A549 (cell line): Measurements from ENCODE around the gene CD2BP2. TPM values are rescaled to one million over a fixed set of nuclear protein-coding genes. Genes with fewer than 3 reads are reported as not detected.

Experiments used
- ATAC-seq, 2 experiments: fragments of 200-7000 bp in 1 of 2; fragments of >200 bp in 1 of 2; cut with Nextera tagmentation in 1 of 2; cut with Tn5 transposase in 1 of 2; 3 replicates each; pipeline versions ENCODE4 v1.8.0 to v1.9.1; 2018 to 2020; ENCODE audit warnings: mild to moderate bottlenecking in 1 of 2, moderate library complexity in 1 of 2
- CTCF ChIA-PET: fragments of 300-600 bp; sonication (Branson Sonifier 250); formaldehyde crosslinking; extraction: SDS; loops from one replicate; lab custom pipeline; 2021; ENCODE audit warnings: antibody characterized with exemption, inconsistent platforms; lab: Yijun Ruan, JAX
- POLR2A ChIA-PET: fragments of 350-600 bp; formaldehyde crosslinking; extraction: SDS; loops from one replicate; lab custom pipeline; 2021; ENCODE audit warnings: antibody characterized with exemption, inconsistent platforms; lab: Yijun Ruan, JAX
- DNase-seq, 2 experiments: peaks; one replicate each; pipeline versions ENCODE4 v3.0.0 to v3.0.0-alpha.2; 2011 to 2016; ENCODE audit warnings: low read depth in 1 of 2, low spot score in 1 of 2
- FAIRE-seq: peaks from 2 replicates; lab custom pipeline; 2011; peaks lifted over from hg19 to GRCh38; lab: Jason Lieb, UNC
- H3K27ac ChIP-seq, 2 experiments: fragments of >200 bp; sonication (Bioruptor Twin); formaldehyde crosslinking; 3 replicates each; pipeline ENCODE4 v1.5.1; 2016 to 2017
- H3K4me1 ChIP-seq: fragments of >200 bp; sonication (Bioruptor Twin); formaldehyde crosslinking; 3 replicates; pipeline ENCODE4 v1.6.1; 2016
- H3K4me2 ChIP-seq: fragments of >200 bp; sonication (Bioruptor Twin); formaldehyde crosslinking; 3 replicates; pipeline ENCODE4 v1.6.1; 2016
- H3K4me3 ChIP-seq: fragments of >200 bp; sonication (Bioruptor Twin); formaldehyde crosslinking; 3 replicates; pipeline ENCODE4 v1.5.1; 2016
- H3K9me3 ChIP-seq: fragments of >200 bp; sonication (Bioruptor Twin); formaldehyde crosslinking; 3 replicates; pipeline ENCODE4 v1.6.1; 2016
- CBX2 ChIP-seq: fragments of 200-600 bp; sonication (generic); IDR thresholded peaks from 2 replicates; pipeline ENCODE4 v1.6.1; 2016; ENCODE audit warnings: low read depth, mild to moderate bottlenecking, borderline replicate concordance
- CEBPB ChIP-seq, 2 experiments: fragments of >200 bp in 1 of 2; sonication (Bioruptor Twin) in 1 of 2; formaldehyde crosslinking in 1 of 2; IDR thresholded peaks; 2 replicates each; pipeline ENCODE4 v1.6.1; 2012 to 2016
- CHD4 ChIP-seq: fragments of 200-600 bp; sonication (generic); IDR thresholded peaks from 2 replicates; pipeline ENCODE4 v1.6.1; 2016; ENCODE audit warnings: antibody characterized with exemption, mild to moderate bottlenecking, borderline replicate concordance
- ESRRA ChIP-seq: fragments of 150-350 bp; IDR thresholded peaks from 2 replicates; pipeline ENCODE4 v1.6.1; 2014; ENCODE audit warnings: mild to moderate bottlenecking, low read length, borderline replicate concordance
- FOSL2 ChIP-seq, 2 experiments: fragments of 450-650 bp in 1 of 2; fragments of >200 bp in 1 of 2; sonication (Bioruptor Twin) in 1 of 2; formaldehyde crosslinking; IDR thresholded peaks; 2 replicates each; pipeline versions ENCODE4 v1.5.0 to v1.6.1; 2016 to 2020; ENCODE audit warnings: mild to moderate bottlenecking in 1 of 2, moderate library complexity in 1 of 2
- GATA3 ChIP-seq: IDR thresholded peaks from 2 replicates; pipeline ENCODE4 v1.6.1; 2012; ENCODE audit warnings: borderline replicate concordance
- HOXB13 ChIP-seq: fragments of 250-450 bp; sonication (Bioruptor Pico); IDR thresholded peaks from 2 replicates; pipeline ENCODE4 v1.5.0; 2020; ENCODE audit warnings: low read depth, mild to moderate bottlenecking, moderate library complexity
- JUN ChIP-seq, 2 experiments: fragments of >200 bp; sonication (Bioruptor Twin); formaldehyde crosslinking; IDR thresholded peaks; 2 replicates in 1 of 2; 3 replicates in 1 of 2; pipeline ENCODE4 v1.6.1; 2016 to 2017
- KDM5A ChIP-seq: fragments of 200-600 bp; sonication (generic); IDR thresholded peaks from 2 replicates; pipeline ENCODE4 v1.6.1; 2016; ENCODE audit warnings: antibody characterized with exemption, mild to moderate bottlenecking
- NPAS2 ChIP-seq: fragments of 250-450 bp; sonication (Bioruptor Pico); IDR thresholded peaks from 2 replicates; pipeline ENCODE4 v1.8.0; 2022; ENCODE audit warnings: mild to moderate bottlenecking, moderate library complexity, borderline replicate concordance
- NR3C1 ChIP-seq: fragments of >200 bp; sonication (Bioruptor Twin); formaldehyde crosslinking; IDR thresholded peaks from 3 replicates; pipeline ENCODE4 v1.6.1; 2017
- POLR2A ChIP-seq: IDR thresholded peaks from 2 replicates; pipeline ENCODE4 v1.6.1; 2012; ENCODE audit warnings: mild to moderate bottlenecking, low read length
- POLR2AphosphoS2 ChIP-seq: conservative IDR thresholded peaks from 2 replicates; pipeline ENCODE4 v1.6.1; 2012; ENCODE audit warnings: low read length, improper control_type of control experiment, inconsistent platforms
- RARB ChIP-seq: fragments of 250-450 bp; sonication (Bioruptor Pico); IDR thresholded peaks from 2 replicates; pipeline ENCODE4 v1.8.0; 2021; ENCODE audit warnings: mild to moderate bottlenecking, moderate library complexity
- TP53 ChIP-seq: fragments of 250-450 bp; sonication (Bioruptor Pico); IDR thresholded peaks from 2 replicates; pipeline ENCODE4 v1.5.0; 2021; ENCODE audit warnings: mild to moderate bottlenecking, moderate library complexity
- WGBS: methylation state at CpG from one replicate; pipeline ENCODE4 v1.1.6; 2017; ENCODE audit errors: missing lambda C conversion rate; 5-methylcytosine and 5-hydroxymethylcytosine counted together
- polyA plus RNA-seq, 4 experiments: library from polyadenylated mRNA; depleted of rRNA in 3 of 4; stranded (reverse); fragments of >200 nt; fragmentation: RNase III in 1 of 4; extraction: RNeasy Plus Mini Kit Qiagen cat#74134 plus additional on column Dnase treatment in 1 of 4; gene quantifications; 2 replicates in 3 of 4; 3 replicates in 1 of 4; pipeline ENCODE4 v1.2.3, GENCODE V29; 2011 to 2017
- TF ChIP-seq, protein P1 (sequence below): IDR thresholded peaks from 2 replicates; pipeline ENCODE4 v1.6.1; 2012
- TF ChIP-seq, protein P2 (sequence below): fragments of 150-350 bp; IDR thresholded peaks from 2 replicates; pipeline ENCODE4 v1.6.1; 2014; ENCODE audit warnings: low read depth, mild to moderate bottlenecking, low read length
- TF ChIP-seq, protein P3 (sequence below): IDR thresholded peaks from 2 replicates; pipeline ENCODE4 v1.6.1; 2012

The CD2BP2 gene
- polyA plus RNA-seq, 2 of the 4 experiments (the other 2 are of a cell fraction): 35.6 to 54.0 TPM

DNA sequence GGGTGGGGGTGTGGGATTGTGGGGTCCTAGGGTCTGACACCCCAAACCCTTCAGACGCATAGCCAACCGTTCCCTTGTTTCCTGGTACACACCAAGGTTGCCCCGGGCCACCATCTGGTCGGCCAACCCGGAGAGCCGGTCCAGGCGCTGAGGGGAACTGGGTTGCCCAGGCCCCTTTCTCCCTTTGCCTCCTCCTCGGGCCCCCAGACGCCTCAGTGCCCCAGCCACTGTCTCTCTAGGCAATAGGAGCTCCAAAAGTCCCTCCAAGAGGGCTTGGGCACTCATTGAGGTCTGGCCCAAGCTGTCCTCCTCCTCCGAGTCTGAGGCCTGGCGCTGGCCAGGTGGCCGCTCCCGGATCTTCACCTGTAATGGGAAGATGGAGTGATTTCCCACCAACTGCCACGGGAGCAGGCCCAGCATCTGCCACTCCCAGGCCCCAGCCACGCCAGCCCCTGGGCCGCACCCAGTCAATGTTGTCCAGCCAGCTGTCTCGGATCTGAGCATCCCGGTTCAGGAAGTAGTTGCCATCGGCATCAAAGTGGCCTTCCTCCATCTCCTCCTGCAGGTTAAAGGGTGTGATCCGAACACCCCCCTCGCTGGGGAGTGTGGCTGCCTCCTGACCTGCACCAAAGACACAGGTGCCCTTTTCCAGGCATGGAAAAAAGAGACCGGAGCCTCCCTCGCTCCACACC, 1.5 kb downstream of the CD2BP2 start (continued):
- TF ChIP-seq NPAS2 (CRISPR knock-in tag) (no peak), ESRRA (no peak), CEBPB (IDR thresholded peaks at IDR 0.05) (no peak), CBX2 (no peak), TP53 (CRISPR knock-in tag) (no peak), HOXB13 (CRISPR knock-in tag) (no peak), POLR2AphosphoS2 (no peak), RARB (CRISPR knock-in tag) (no peak)
- TF ChIP-seq, protein P1, sequence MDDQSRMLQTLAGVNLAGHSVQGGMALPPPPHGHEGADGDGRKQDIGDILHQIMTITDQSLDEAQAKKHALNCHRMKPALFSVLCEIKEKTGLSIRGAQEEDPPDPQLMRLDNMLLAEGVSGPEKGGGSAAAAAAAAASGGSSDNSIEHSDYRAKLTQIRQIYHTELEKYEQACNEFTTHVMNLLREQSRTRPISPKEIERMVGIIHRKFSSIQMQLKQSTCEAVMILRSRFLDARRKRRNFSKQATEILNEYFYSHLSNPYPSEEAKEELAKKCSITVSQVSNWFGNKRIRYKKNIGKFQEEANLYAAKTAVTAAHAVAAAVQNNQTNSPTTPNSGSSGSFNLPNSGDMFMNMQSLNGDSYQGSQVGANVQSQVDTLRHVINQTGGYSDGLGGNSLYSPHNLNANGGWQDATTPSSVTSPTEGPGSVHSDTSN: no peak
- TF ChIP-seq, protein P2, sequence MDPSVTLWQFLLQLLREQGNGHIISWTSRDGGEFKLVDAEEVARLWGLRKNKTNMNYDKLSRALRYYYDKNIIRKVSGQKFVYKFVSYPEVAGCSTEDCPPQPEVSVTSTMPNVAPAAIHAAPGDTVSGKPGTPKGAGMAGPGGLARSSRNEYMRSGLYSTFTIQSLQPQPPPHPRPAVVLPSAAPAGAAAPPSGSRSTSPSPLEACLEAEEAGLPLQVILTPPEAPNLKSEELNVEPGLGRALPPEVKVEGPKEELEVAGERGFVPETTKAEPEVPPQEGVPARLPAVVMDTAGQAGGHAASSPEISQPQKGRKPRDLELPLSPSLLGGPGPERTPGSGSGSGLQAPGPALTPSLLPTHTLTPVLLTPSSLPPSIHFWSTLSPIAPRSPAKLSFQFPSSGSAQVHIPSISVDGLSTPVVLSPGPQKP: no peak

DNA sequence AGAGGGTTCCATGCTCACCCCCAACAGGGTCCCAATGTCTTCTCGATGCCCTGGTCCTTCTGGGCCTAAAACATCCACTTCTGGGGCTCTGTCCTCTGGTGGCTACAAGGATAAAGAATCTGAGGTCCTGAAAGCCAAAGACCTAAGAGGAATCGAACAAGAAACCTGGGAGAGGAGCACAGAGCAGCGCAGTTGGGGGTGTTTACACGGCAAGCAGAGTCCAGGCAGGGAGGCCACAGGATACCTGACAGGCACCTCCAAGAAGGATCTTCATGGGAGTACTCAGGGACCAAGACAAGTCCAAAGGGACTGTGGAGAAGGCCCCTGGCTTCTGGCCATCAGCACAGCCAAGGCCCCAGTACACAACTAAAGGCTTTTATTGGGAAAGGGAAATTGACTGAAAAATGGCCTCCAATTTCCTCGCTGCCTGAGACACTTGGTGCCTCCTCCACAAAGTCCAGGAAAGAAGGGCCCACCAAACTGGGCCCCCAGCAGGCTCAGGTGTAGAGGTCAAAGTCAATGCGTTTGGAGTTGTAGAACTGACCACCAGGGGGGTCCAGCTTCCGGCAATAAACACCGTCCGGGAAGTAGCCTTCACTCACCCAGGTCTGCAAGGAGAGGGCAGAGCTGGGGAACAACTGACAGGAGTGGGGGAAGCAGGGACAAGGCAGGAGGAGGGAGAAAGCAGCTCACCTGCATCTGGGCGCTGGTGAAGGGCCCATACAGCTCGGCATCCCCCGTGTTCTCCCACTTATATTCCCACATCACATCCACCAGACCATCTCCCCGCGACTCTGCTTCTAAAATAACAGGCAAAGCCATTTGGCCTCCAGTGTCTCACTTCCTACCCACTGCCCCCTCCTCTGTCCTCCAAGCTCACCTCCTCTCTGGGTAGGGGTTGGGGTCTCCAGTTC, 2.4 kb downstream of the CD2BP2 start:
- peak overlapping the region; percentile 32 to 96; a peak in 4 of 6 replicates for H3K27ac ChIP-seq
- no peak for TF ChIP-seq CHD4
- no peak for TF ChIP-seq POLR2A
- TF ChIP-seq, all 56 proteins: peak for 0
- Histone ChIP-seq H3K4me3 (no peak overlapping the region), H3K9me3 (no peaks in the 10 kb centered on the region), H3K4me2 (peak overlapping the region; percentile 46), H3K4me1 (peaks cover 50% of the 10 kb centered on the region)
- no peak for DNase-seq
- FAIRE-seq: no peak
- no peak for ATAC-seq
- WGBS: 90% methylated on average over 14 of the region's 14 CpGs
- CTCF ChIA-PET: interaction anchor here (0.8 to 2.4 kb wide), 2 partner anchors 11 to 56 kb away, joined by 3 to 6 read pairs; no protein-coding TSS in a partner anchor
- POLR2A ChIA-PET: interaction anchor here (1.2 kb wide), 1 partner anchor 17 kb away, joined by 3 read pairs; no protein-coding TSS in a partner anchor

DNA sequence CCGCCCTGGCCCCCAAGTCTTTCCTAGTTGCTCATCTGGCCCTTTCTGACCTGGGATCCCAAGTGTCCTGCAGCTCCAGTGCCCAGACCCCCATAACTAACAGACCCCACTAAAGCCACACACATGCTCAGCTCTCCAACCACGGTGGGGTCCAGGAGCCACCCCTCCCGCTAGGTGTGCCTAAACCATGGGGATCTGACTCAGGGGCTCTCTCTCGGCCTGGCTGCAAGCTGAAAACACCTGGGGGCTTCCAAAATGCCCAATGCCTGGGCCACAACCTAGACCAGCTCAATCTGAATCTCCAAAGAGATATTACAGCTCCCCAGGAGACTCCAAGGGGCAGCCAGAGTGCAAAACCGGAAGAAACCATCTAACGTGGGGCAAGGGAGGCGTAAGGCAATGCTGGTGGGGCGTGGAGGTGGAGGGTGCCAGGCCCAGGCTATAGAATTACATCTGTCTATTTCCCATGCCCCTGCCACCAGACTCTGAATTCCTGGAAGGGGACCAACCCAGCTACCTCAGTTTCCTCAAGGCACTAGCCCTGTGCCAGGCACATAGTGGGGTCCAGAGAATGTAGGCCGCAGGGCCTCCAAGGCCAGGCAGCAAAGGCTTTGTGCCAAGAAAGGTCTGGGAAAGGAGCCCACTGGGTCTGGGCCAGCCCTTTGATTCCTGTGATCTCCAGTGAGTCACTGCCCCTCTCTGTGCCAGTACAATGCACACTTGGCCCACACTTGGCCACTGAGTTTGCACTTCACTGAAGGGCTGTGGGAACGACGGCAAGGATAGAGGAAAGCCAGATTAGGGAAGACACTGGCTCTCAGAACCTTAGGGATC, 3.3 kb downstream of the CD2BP2 start:
- DNase-seq: peak in 1 of 2 experiments; percentile 60
- H3K4me2 ChIP-seq: peak overlapping the region; percentile 46
- 68% methylated on average over 11 of the region's 11 CpGs for WGBS
- TF ChIP-seq FOSL2 (IDR thresholded peaks at IDR 0.05) (no peak), FOSL2 (CRISPR knock-in tag; IDR thresholded peaks at IDR 0.05) (peak; percentile 46), JUN (IDR thresholded peaks at IDR 0.05) (0 out of 5 replicates have a peak, but pooled peaks of 1 of the 2 experiments have one; percentile 27), GATA3 (0 out of 2 replicates have a peak, but pooled peaks have one; percentile 28), KDM5A (no peak), NR3C1 (no peak)
- TF ChIP-seq, protein P3, sequence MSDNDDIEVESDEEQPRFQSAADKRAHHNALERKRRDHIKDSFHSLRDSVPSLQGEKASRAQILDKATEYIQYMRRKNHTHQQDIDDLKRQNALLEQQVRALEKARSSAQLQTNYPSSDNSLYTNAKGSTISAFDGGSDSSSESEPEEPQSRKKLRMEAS: no peak
- TF ChIP-seq, all 56 proteins: peak for 3
- Histone ChIP-seq H3K27ac (peak overlapping the region; percentile 32 to 96; a peak in 4 of 6 replicates), H3K4me1 (peaks cover 41% of the 10 kb centered on the region), H3K4me3 (no peak overlapping the region), H3K9me3 (no peaks in the 10 kb centered on the region)
- CTCF ChIA-PET: interaction anchor here (0.8 to 2.4 kb wide), 2 partner anchors 10 to 57 kb away, joined by 3 to 6 read pairs; no protein-coding TSS in a partner anchor
- FAIRE-seq: no peak
- POLR2A ChIA-PET: interaction anchor here (1.2 kb wide), 1 partner anchor 16 kb away, joined by 3 read pairs; no protein-coding TSS in a partner anchor
- ATAC-seq: peak in 1 of 2 experiments; percentile 9; a peak in 1 of 6 replicates
